Choroid plexus epithelial cell (primary cell): ENCODE measurements around the gene SLC7A4.

ENCODE experiments used
- DNase-seq: peaks from one replicate; pipeline ENCODE4 v3.0.0-alpha.2; 2010; ENCODE audit warnings: low read depth
- H3K4me3 ChIP-seq: 2 replicates; pipeline ENCODE4 v1.5.1; 2011; ENCODE audit warnings: low read depth, mild to moderate bottlenecking, control low read depth, low read length, moderate library complexity
- CTCF ChIP-seq: conservative IDR thresholded peaks from 2 replicates; pipeline ENCODE4 v1.5.1; 2011; ENCODE audit warnings: low read depth, mild to moderate bottlenecking, control low read depth, inconsistent platforms, low read length, moderate library complexity

Gene SLC7A4

GRCh38 chr22:20996031-20996410 lies 36.3 kb downstream of the SLC7A4 start:
- H3K4me3 ChIP-seq, result no peak overlapping the region
- TF ChIP-seq CTCF, result no peak
- no peak for DNase-seq

GRCh38 chr22:20995329-20996030 lies 36.9 kb downstream of the SLC7A4 start:
- H3K4me3 ChIP-seq, result no peak overlapping the region
- no peak for DNase-seq
- no peak for TF ChIP-seq CTCF

- no peak for DNase-seq
- no peak for TF ChIP-seq CTCF
Measured at GRCh38 chr22:20994902-20995241, 37.5 kb downstream of the SLC7A4 start.

GRCh38 chr22:20994128-20994901 lies 38.0 kb downstream of the SLC7A4 start:
- H3K4me3 ChIP-seq, result no peak overlapping the region
- TF ChIP-seq CTCF, result no peak
- DNase-seq, result no peak

More at GRCh38 chr22:20994902-20995241, 37.5 kb downstream of the SLC7A4 start:
- H3K4me3 ChIP-seq, result no peak overlapping the region

GRCh38 chr22:20993304-20994127 lies 38.8 kb downstream of the SLC7A4 start:
- DNase-seq, result no peak
- no peak overlapping the region for H3K4me3 ChIP-seq
- TF ChIP-seq CTCF, result no peak

GRCh38 chr22:20992456-20993303 lies 39.7 kb downstream of the SLC7A4 start:
- TF ChIP-seq CTCF, result no peak
- no peak for DNase-seq

More at GRCh38 chr22:20992456-20993303, 39.7 kb downstream of the SLC7A4 start:
- H3K4me3 ChIP-seq, result no peak overlapping the region
